Measurements from ENCODE around the gene ALPK1. TPM values are rescaled to one million over a fixed set of nuclear protein-coding genes. Genes with fewer than 3 reads are reported as not detected.

ALPK1 gene
- total RNA-seq, 1 experiment from 2014 or later = 0.17 TPM

DNA sequence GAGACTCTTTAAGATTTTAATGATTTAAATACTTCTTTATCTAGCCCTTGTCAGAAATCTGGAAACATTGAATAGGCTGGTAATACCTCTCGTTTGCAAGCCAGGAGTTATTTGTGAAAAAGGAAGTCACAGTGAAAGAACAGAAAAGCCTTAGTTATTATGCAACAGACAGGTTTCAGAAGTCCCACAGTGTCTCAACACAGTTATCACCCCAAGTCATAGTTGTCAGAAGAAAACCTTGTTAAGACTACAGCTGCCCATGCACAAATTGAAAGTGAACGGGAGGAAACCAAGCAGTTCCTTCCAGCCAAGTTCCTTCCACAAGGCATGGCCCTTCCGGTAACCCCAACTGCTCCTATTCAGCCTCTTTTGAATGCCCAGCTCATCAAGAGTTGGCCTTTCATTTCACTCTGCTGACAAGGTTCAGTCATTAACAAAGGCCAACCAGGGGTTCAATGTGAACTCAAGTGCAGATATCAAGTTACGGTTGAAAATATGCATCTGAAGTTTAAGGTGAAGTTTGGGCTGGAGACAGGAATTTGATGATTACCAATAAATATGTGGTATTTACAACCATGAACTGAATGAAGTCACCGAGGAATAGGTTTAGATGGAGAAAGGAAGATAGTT lies 15.6 kb downstream of the ALPK1 start:
- H3K9me3 ChIP-seq (ENCODE audit: control insufficient read depth, low read depth, low read length) = no peaks in the 10 kb centered on the region
- H3K4ac ChIP-seq (ENCODE audit: low read depth, low read length) = no peak overlapping the region
- H3K4me2 ChIP-seq (ENCODE audit: insufficient read depth, insufficient read length, low read length) = no peak overlapping the region
- H3K4me1 ChIP-seq (ENCODE audit: insufficient read depth, low read length) = peaks cover 4% of the 10 kb centered on the region; the same call in 1 of the 2 replicates
- H3K18ac ChIP-seq (ENCODE audit: insufficient read length, low read depth, low read length) = no peak overlapping the region
- no peak overlapping the region for H4K91ac ChIP-seq (ENCODE audit: insufficient read length, low read depth, low read length)
- H3K27me3 ChIP-seq (ENCODE audit: insufficient read depth, low read length) = no peaks in the 10 kb centered on the region
- no peak overlapping the region for H3K4me3 Mint-ChIP-seq
- WGBS (ENCODE audit: extremely low coverage, insufficient read length, low lambda C conversion rate) = no CpG with 5 or more reads among the region's 5 CpGs
- TF ChIP-seq, protein P1, sequence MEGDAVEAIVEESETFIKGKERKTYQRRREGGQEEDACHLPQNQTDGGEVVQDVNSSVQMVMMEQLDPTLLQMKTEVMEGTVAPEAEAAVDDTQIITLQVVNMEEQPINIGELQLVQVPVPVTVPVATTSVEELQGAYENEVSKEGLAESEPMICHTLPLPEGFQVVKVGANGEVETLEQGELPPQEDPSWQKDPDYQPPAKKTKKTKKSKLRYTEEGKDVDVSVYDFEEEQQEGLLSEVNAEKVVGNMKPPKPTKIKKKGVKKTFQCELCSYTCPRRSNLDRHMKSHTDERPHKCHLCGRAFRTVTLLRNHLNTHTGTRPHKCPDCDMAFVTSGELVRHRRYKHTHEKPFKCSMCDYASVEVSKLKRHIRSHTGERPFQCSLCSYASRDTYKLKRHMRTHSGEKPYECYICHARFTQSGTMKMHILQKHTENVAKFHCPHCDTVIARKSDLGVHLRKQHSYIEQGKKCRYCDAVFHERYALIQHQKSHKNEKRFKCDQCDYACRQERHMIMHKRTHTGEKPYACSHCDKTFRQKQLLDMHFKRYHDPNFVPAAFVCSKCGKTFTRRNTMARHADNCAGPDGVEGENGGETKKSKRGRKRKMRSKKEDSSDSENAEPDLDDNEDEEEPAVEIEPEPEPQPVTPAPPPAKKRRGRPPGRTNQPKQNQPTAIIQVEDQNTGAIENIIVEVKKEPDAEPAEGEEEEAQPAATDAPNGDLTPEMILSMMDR (conservative IDR thresholded peaks at IDR 0.05) = no peak
- H2BK15ac ChIP-seq (ENCODE audit: low read depth, low read length) = no peak overlapping the region
- H3K79me1 ChIP-seq (ENCODE audit: insufficient read depth, low read depth, low read length, poor library complexity, severe bottlenecking) = no peaks in the 10 kb centered on the region
- no peak overlapping the region for H3K27ac ChIP-seq (ENCODE audit: insufficient read length, low read depth, low read length)
- no peaks in the 10 kb centered on the region for H3K79me2 ChIP-seq (ENCODE audit: insufficient read depth, low read length)
- H4K20me1 ChIP-seq (ENCODE audit: control insufficient read depth, insufficient read depth, insufficient read length) = no peaks in the 10 kb centered on the region
- no peak overlapping the region for H2BK20ac ChIP-seq (ENCODE audit: low read depth, low read length, poor library complexity, severe bottlenecking)
- H3K14ac ChIP-seq (ENCODE audit: insufficient read depth, low read length) = no peak overlapping the region
- H3K27ac Mint-ChIP-seq = no peak overlapping the region
- H2BK5ac ChIP-seq (ENCODE audit: insufficient read length, low read length) = no peak overlapping the region
- H3T11ph ChIP-seq (ENCODE audit: low read length) = no peak overlapping the region
- H4K8ac ChIP-seq (replicated peaks; ENCODE audit: insufficient read length, low read depth, low read length) = no peak overlapping the region
- no peaks in the 10 kb centered on the region for H3K36me3 Mint-ChIP-seq (ENCODE audit: insufficient read depth in 1 of 3, low read depth in 3 of 3)
- H2AFZ ChIP-seq (ENCODE audit: low read length) = no peak overlapping the region
- H2BK12ac ChIP-seq (ENCODE audit: insufficient read length, low read depth, low read length) = no peak overlapping the region
- H3K27me3 Mint-ChIP-seq (ENCODE audit: low read depth) = peaks cover 8% of the 10 kb centered on the region
- H3K23me2 ChIP-seq (ENCODE audit: insufficient read length, low read depth, low read length, poor library complexity, severe bottlenecking) = no peaks in the 10 kb centered on the region
- DNase-seq = no peak
- peaks cover 0 to 3% of the 10 kb centered on the region in 2 experiments; a peak in 3 of 5 replicates for H3K9me3 Mint-ChIP-seq
- no peak overlapping the region for H2BK120ac ChIP-seq (ENCODE audit: low read depth, low read length, poor library complexity, severe bottlenecking)
- no peak overlapping the region for H2AK5ac ChIP-seq (ENCODE audit: insufficient read length, low read length)
- no peak overlapping the region for H3K23ac ChIP-seq (ENCODE audit: insufficient read length, low read depth, low read length)
- peaks cover 15 to 21% of the 10 kb centered on the region in 2 experiments for H3K4me1 Mint-ChIP-seq
- no peak overlapping the region for H3K9ac ChIP-seq (ENCODE audit: extremely low read depth, insufficient read length, low read length)
- H4K5ac ChIP-seq (ENCODE audit: insufficient read length, low read depth, low read length) = no peak overlapping the region
- no peak overlapping the region for H3K56ac ChIP-seq (ENCODE audit: insufficient read length, low read depth, low read length)

All from H9 (cell line).